Fibroblast of skin of right biceps (primary cell): ENCODE data around the gene PIM3.

Source experiments
- DNase-seq: peaks from one replicate; pipeline ENCODE4 v3.0.0-alpha.2; 2013

Gene PIM3

GRCh38 chr22:50009251-50009650 lies 48.7 kb downstream of the PIM3 start:
- no peak for DNase-seq

GRCh38 chr22:50009765-50010675 lies 49.4 kb downstream of the PIM3 start:
- DNase-seq, result no peak

GRCh38 chr22:50010676-50011446 lies 50.3 kb downstream of the PIM3 start:
- no peak for DNase-seq

- DNase-seq, result no peak
Measured at GRCh38 chr22:50011447-50012210, 51.1 kb downstream of the PIM3 start.

- no peak for DNase-seq
Measured at GRCh38 chr22:50012211-50013181, 51.9 kb downstream of the PIM3 start, which contains the start of gene IL17REL. Gene IL17REL (minus strand): TSS chr22:50012765. CDS start chr22:50012646, 119 bp downstream.
